Uterus (tissue), 4 donors: ENCODE results near the gene CCT3. TPM values are rescaled to one million over a fixed set of nuclear protein-coding genes. Genes with fewer than 3 reads are reported as not detected.

ENCODE experiments used
- DNase-seq, 2 donors: peaks; one replicate each; pipeline ENCODE4 v3.0.0-alpha.2; 2019 to 2020
- H3K27ac ChIP-seq, 2 donors: fragments of 200-600 bp; sonication (generic); 1 replicate in 1 of 2; 2 replicates in 1 of 2; pipeline ENCODE4 v1.5.1; 2016 to 2018
- H3K27me3 ChIP-seq, 2 donors: fragments of 200-600 bp; sonication (generic); one replicate each; pipeline ENCODE4 v1.5.1; 2018 to 2019; ENCODE audit warnings: control low read depth in 1 of 2
- H3K36me3 ChIP-seq, 2 donors: fragments of 200-600 bp; sonication (generic); one replicate each; pipeline ENCODE4 v1.5.1; 2019; ENCODE audit warnings: control low read depth in 1 of 2
- H3K4me1 ChIP-seq, 2 donors: fragments of 200-600 bp; sonication (generic); one replicate each; pipeline ENCODE4 v1.5.1; 2018 to 2019; ENCODE audit warnings: control low read depth in 1 of 2
- H3K4me3 ChIP-seq, 2 donors: fragments of 200-600 bp; sonication (generic); 1 replicate in 1 of 2; 2 replicates in 1 of 2; pipeline ENCODE4 v1.5.1; 2018 to 2019; ENCODE audit warnings: mild to moderate bottlenecking in 1 of 2
- H3K9me3 ChIP-seq, 2 donors: fragments of 200-600 bp; sonication (generic); one replicate each; pipeline ENCODE4 v1.5.1; 2019; ENCODE audit warnings: control low read depth in 1 of 2
- POLR2A ChIP-seq, 2 donors: fragments of 450-650 bp; IDR thresholded peaks; one replicate each; pipeline ENCODE4 v1.6.1; 2016; ENCODE audit warnings: antibody characterized with exemption in 2 of 2, mild to moderate bottlenecking in 1 of 2, moderate library complexity in 1 of 2
- intact Hi-C: fragments of 100-400 bp; cut with DNase I; formaldehyde crosslinking; loops from one replicate; pipeline ENCODE4 v1.15.1; 2023; ENCODE audit warnings: low total_unique reads
- total RNA-seq, 4 donors: library from RNA; depleted of rRNA in 3 of 4; stranded (reverse); fragments of >200 nt in 3 of 4; gene quantifications; one replicate each; pipeline versions ENCODE4 v1.1.0 to v1.2.4, GENCODE V29; 2014 to 2023
- TF ChIP-seq, protein P1 (sequence below), 4 experiments: fragments of 200-600 bp in 2 of 4; fragments of 450-650 bp in 2 of 4; sonication (generic) in 2 of 4; IDR thresholded peaks; one replicate each; pipeline ENCODE4 v1.5.1; 2016 to 2019; ENCODE audit warnings: antibody characterized with exemption in 4 of 4, mild to moderate bottlenecking in 2 of 4, moderate library complexity in 1 of 4
- donor health status: DM: yes; HTN: yes; CAD: no.

CCT3 gene
- total RNA-seq, 4 donors from 2014 or later = 114 to 267 (median 192) TPM

DNA sequence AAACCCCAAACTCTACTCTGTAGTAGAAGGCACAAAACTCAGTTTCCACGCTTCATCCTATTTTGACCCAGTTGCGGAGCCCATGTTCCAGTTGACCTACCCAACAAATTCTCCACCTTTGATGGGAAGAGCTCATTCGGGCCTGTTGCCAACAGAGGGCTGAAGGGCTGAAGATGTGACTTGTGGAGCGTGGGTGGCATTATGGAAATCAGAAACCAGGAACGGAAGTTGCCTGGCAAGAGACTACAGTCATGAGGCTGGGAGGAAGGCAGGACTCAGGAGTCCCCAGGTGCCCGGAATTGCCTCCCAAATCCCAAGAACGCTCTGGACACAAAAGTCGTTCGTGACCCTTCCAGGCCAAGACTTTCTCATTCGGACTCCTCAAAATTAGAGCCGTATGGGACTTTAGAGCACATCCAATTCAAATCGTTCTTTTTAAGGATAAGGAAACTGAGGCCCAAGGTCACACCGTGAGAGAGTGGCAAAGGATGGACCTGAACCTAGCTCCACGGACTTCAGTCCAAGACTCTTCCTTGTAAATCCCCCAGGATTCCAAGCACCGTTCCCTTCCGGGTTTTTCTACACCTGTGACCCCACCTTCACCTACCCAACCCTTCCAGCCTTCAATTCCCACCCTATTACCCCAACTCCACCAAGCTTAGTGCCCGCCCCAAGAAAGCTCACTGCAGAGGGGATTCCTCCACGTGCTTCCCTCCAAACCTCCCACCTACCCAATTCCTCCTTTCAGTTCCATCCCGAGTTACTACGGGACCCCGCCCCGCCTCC is 56.2 kb downstream of the CCT3 start:
- no peak for DNase-seq
- intact Hi-C loops = no loop called here
- Histone ChIP-seq H3K4me1 (peaks cover 0 to 7% of the 10 kb centered on the region in 2 donors), H3K36me3 (no peaks in the 10 kb centered on the region), H3K27me3 (no peaks in the 10 kb centered on the region), H3K9me3 (no peaks in the 10 kb centered on the region), H3K4me3 (peak overlapping the region; percentile 98 to 99), H3K27ac (peak overlapping the region; percentile 92 to 93)
- no peak for TF ChIP-seq POLR2A (IDR thresholded peaks at IDR 0.05)
- TF ChIP-seq, protein P1, sequence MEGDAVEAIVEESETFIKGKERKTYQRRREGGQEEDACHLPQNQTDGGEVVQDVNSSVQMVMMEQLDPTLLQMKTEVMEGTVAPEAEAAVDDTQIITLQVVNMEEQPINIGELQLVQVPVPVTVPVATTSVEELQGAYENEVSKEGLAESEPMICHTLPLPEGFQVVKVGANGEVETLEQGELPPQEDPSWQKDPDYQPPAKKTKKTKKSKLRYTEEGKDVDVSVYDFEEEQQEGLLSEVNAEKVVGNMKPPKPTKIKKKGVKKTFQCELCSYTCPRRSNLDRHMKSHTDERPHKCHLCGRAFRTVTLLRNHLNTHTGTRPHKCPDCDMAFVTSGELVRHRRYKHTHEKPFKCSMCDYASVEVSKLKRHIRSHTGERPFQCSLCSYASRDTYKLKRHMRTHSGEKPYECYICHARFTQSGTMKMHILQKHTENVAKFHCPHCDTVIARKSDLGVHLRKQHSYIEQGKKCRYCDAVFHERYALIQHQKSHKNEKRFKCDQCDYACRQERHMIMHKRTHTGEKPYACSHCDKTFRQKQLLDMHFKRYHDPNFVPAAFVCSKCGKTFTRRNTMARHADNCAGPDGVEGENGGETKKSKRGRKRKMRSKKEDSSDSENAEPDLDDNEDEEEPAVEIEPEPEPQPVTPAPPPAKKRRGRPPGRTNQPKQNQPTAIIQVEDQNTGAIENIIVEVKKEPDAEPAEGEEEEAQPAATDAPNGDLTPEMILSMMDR (IDR thresholded peaks at IDR 0.05) = no peak

DNA sequence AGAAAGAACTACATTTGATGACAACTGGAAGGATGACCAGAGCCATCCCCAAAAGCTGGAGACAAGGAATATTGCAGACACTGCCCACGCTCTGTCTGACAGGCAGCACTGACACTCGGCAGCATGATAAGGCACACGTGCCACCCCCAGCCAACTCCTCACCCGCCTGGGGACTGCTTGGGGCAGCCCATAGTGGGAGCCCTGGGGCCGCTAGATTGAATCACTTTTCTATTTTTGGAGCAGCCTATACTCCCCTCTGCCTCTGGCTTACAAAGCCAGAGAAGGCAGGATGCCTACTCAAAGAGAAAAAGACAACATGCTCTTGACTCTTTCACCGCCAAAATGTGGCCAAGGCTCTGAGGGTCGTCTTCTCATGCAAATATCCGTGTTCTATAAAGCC is 56.8 kb downstream of the CCT3 start:
- H3K9me3 ChIP-seq = no peaks in the 10 kb centered on the region
- no peaks in the 10 kb centered on the region for H3K36me3 ChIP-seq
- no peaks in the 10 kb centered on the region for H3K27me3 ChIP-seq
- TF ChIP-seq POLR2A (IDR thresholded peaks at IDR 0.05) = no peak
- TF ChIP-seq, protein P1 (IDR thresholded peaks at IDR 0.05) = no peak
- peaks cover 0 to 7% of the 10 kb centered on the region in 2 donors for H3K4me1 ChIP-seq
- no peak for DNase-seq
- H3K27ac ChIP-seq = peak overlapping the region in 1 of 2 donors; percentile 93
- intact Hi-C loops = no loop called here
- peak overlapping the region; percentile 98 to 99 for H3K4me3 ChIP-seq

DNA sequence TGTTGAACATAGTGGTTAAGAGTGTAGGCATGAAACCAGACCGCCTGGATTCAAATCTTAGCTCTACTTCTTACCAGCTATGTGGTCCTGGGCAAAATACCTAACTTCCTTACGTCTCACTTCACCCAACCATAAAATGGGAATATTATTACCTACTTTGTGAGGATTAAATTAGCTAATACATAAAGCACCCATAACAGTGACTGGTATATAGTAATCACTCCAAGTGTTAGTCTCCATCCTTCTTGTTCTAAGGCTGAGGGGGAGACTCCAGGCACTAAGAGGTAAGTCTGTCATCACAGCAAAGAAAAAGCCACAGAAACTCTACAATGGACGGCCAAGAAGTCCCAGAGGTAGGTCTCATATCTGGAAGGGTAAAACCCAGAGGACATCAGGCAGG is 58.3 kb downstream of the CCT3 start:
- Histone ChIP-seq H3K36me3 (no peaks in the 10 kb centered on the region), H3K4me3 (no peak overlapping the region), H3K4me1 (peaks cover 0 to 7% of the 10 kb centered on the region in 2 donors), H3K9me3 (no peaks in the 10 kb centered on the region), H3K27ac (no peak overlapping the region), H3K27me3 (no peaks in the 10 kb centered on the region)
- TF ChIP-seq, protein P1 (IDR thresholded peaks at IDR 0.05) = no peak
- TF ChIP-seq POLR2A (IDR thresholded peaks at IDR 0.05) = no peak
- intact Hi-C loops = no loop called here
- no peak for DNase-seq

DNA sequence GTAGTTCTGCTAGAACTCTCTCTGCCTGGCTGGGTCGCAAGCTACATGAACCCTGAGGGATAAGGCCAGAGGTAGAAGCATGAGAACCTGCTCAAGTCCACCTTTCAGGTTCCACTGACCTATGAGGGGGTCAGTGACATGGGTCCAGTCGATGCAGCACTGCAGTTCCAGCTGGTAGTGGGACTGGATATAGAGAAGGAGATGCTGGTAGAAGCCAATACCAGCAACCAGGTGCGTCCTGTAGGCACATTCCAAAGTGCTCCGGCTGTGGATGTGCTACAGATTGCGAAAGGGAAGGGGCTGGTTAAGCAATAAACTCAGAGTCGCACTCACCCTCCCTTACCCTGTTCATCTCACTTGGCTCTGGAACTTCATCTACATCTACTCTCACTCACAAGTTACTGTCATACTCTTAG is 61.1 kb downstream of the CCT3 start:
- intact Hi-C loops = no loop called here
- TF ChIP-seq, protein P1 (IDR thresholded peaks at IDR 0.05) = no peak
- no peak for TF ChIP-seq POLR2A (IDR thresholded peaks at IDR 0.05)
- no peaks in the 10 kb centered on the region for H3K36me3 ChIP-seq
- no peaks in the 10 kb centered on the region for H3K9me3 ChIP-seq
- no peak overlapping the region for H3K27ac ChIP-seq
- no peaks in the 10 kb centered on the region for H3K27me3 ChIP-seq
- H3K4me3 ChIP-seq = no peak overlapping the region
- peaks cover 0 to 7% of the 10 kb centered on the region in 2 donors for H3K4me1 ChIP-seq
- no peak for DNase-seq

DNA sequence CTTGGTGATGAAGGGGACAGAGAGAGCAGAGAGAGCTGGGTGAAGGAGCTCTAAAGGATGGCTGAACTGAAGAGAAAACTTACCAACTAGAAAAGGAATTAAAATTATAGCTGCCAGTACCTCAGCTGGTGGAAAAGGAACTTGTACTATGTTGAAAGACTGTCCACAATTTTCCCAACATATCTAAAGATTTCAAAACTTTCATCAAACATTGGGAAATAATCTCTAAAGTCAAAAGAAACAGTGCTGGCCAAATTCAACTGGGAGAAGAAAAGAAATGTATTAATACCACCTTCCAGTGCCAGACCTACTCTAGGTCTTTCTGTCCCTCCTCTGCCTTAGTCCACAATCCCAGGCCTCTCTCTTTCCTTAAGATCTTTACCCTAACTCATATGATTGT is 61.6 kb downstream of the CCT3 start:
- Histone ChIP-seq H3K4me1 (peaks cover 0 to 6% of the 10 kb centered on the region in 2 donors), H3K27ac (no peak overlapping the region), H3K9me3 (no peaks in the 10 kb centered on the region), H3K4me3 (no peak overlapping the region), H3K27me3 (no peaks in the 10 kb centered on the region), H3K36me3 (no peaks in the 10 kb centered on the region)
- intact Hi-C loops = no loop called here
- TF ChIP-seq, protein P1 (IDR thresholded peaks at IDR 0.05) = no peak
- TF ChIP-seq POLR2A (IDR thresholded peaks at IDR 0.05) = no peak
- no peak for DNase-seq
